Measurements from ENCODE around the gene TMEM50B. TPM values are rescaled to one million over a fixed set of nuclear protein-coding genes. Genes with fewer than 3 reads are reported as not detected.

The TMEM50B gene
- total and polyA plus RNA-seq, 2 experiments from 2014 or later: 73.1 to 88.0 TPM

- Histone ChIP-seq H2AFZ (no peak overlapping the region), H3K4me1 (ENCODE audit: insufficient read depth) (peaks cover 15% of the 10 kb centered on the region), H3K9me3 (ENCODE audit: low read depth) (no peaks in the 10 kb centered on the region), H3K4me2 (no peak overlapping the region), H3K9me2 (replicated peaks; ENCODE audit: insufficient read depth) (no peaks in the 10 kb centered on the region), H3K4me3 (no peak overlapping the region), H3K36me3 (replicated peaks; ENCODE audit: insufficient read depth, low read depth) (no peaks in the 10 kb centered on the region), H3K27ac (peak overlapping the region; percentile 31), H4K20me1 (ENCODE audit: insufficient read depth, poor library complexity, severe bottlenecking) (peaks cover 2% of the 10 kb centered on the region), H3K79me2 (peaks cover 67% of the 10 kb centered on the region), H3K27me3 (no peaks in the 10 kb centered on the region)
- DNase-seq (ENCODE audit: low spot score): no peak
- TF ChIP-seq EZH2phosphoT487 (IDR thresholded peaks at IDR 0.05; ENCODE audit: low read depth, severe bottlenecking, unreplicated experiment): no peak
- no peak for TF ChIP-seq EZH2 (IDR thresholded peaks at IDR 0.05; ENCODE audit: borderline replicate concordance)
- no peak for TF ChIP-seq CTCF (IDR thresholded peaks at IDR 0.05; ENCODE audit: poor library complexity)
- whole genome bisulfite sequencing (ENCODE audit: low lambda C conversion rate, missing lambda C conversion rate): 66% methylated on average over 2 of the region's 2 CpGs
Observed at GRCh38 chr21:33418691-33419090, 61.1 kb downstream of the TMEM50B start.

DNA sequence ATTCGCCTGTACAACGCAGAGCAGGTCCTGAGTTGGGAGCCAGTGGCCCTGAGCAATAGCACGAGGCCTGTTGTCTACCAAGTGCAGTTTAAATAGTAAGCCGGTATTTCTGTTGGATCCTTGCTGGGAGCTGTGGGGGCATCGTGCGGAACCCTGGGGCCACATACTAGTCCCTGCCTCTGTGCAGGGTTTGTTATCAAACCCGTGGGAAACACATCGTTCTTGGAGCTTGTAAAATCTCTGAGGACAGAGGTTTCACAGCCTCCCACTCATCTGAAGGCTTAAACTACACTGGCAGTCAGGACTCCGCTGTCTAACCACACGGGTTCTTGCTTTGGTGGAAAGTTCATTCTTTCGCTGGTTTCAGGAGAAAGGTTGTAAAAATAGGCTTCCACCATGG lies 64.8 kb downstream of the TMEM50B start:
- no peak for DNase-seq (ENCODE audit: low spot score)
- peaks cover 5% of the 10 kb centered on the region for H4K20me1 ChIP-seq (ENCODE audit: insufficient read depth, poor library complexity, severe bottlenecking)
- H3K9me3 ChIP-seq (ENCODE audit: low read depth): no peaks in the 10 kb centered on the region
- no peaks in the 10 kb centered on the region for H3K27me3 ChIP-seq
- H3K9me2 ChIP-seq (replicated peaks; ENCODE audit: insufficient read depth): no peaks in the 10 kb centered on the region
- no peaks in the 10 kb centered on the region for H3K36me3 ChIP-seq (replicated peaks; ENCODE audit: insufficient read depth, low read depth)
- H3K4me3 ChIP-seq: no peak overlapping the region
- no peak overlapping the region for H3K4me2 ChIP-seq
- peak overlapping the region; percentile 31 for H3K27ac ChIP-seq
- peaks cover 27% of the 10 kb centered on the region for H3K4me1 ChIP-seq (ENCODE audit: insufficient read depth)
- TF ChIP-seq EZH2phosphoT487 (IDR thresholded peaks at IDR 0.05; ENCODE audit: low read depth, severe bottlenecking, unreplicated experiment) (no peak), CTCF (IDR thresholded peaks at IDR 0.05; ENCODE audit: poor library complexity) (no peak), EZH2 (IDR thresholded peaks at IDR 0.05; ENCODE audit: borderline replicate concordance) (no peak)
- no peak overlapping the region for H2AFZ ChIP-seq
- H3K79me2 ChIP-seq: peaks cover 76% of the 10 kb centered on the region
- 73% methylated on average over 11 of the region's 11 CpGs for WGBS (ENCODE audit: low lambda C conversion rate, missing lambda C conversion rate)

GRCh38 chr21:33414068-33414467 lies 65.7 kb downstream of the TMEM50B start:
- no peak overlapping the region for H3K4me3 ChIP-seq
- no peak for DNase-seq (ENCODE audit: low spot score)
- H3K9me2 ChIP-seq (replicated peaks; ENCODE audit: insufficient read depth): no peaks in the 10 kb centered on the region
- WGBS (ENCODE audit: low lambda C conversion rate, missing lambda C conversion rate): 88% methylated on average over 14 of the region's 14 CpGs
- H3K4me1 ChIP-seq (ENCODE audit: insufficient read depth): peaks cover 26% of the 10 kb centered on the region
- no peak overlapping the region for H2AFZ ChIP-seq
- peaks cover 13% of the 10 kb centered on the region for H4K20me1 ChIP-seq (ENCODE audit: insufficient read depth, poor library complexity, severe bottlenecking)
- H3K79me2 ChIP-seq: peaks cover 77% of the 10 kb centered on the region
- no peaks in the 10 kb centered on the region for H3K9me3 ChIP-seq (ENCODE audit: low read depth)
- no peaks in the 10 kb centered on the region for H3K36me3 ChIP-seq (replicated peaks; ENCODE audit: insufficient read depth, low read depth)
- no peaks in the 10 kb centered on the region for H3K27me3 ChIP-seq
- peak overlapping the region; percentile 79 for H3K27ac ChIP-seq
- TF ChIP-seq CTCF (IDR thresholded peaks at IDR 0.05; ENCODE audit: poor library complexity) (no peak), EZH2phosphoT487 (IDR thresholded peaks at IDR 0.05; ENCODE audit: low read depth, severe bottlenecking, unreplicated experiment) (no peak), EZH2 (IDR thresholded peaks at IDR 0.05; ENCODE audit: borderline replicate concordance) (no peak)
- peak overlapping the region; percentile 35 for H3K4me2 ChIP-seq

Data from hepatocyte (in vitro differentiated cells).